Right kidney (tissue), 1 donor: ENCODE data around the gene RASA3.

ENCODE experiments used
- DNase-seq: peaks from one replicate; pipeline ENCODE4 v3.0.0-alpha.2; 2016

RASA3 gene

GRCh38 chr13:113935001-113935844, 197.2 kb downstream of the RASA3 start:
- DNase-seq = peak; percentile 46

GRCh38 chr13:113934576-113934975, 197.8 kb downstream of the RASA3 start:
- DNase-seq = no peak

- no peak for DNase-seq
Measured at GRCh38 chr13:113933901-113934300, 198.5 kb downstream of the RASA3 start.

GRCh38 chr13:113931841-113932459, 200.5 kb downstream of the RASA3 start:
- no peak for DNase-seq

- no peak for DNase-seq
Measured at GRCh38 chr13:113930671-113931637, 201.5 kb downstream of the RASA3 start.

GRCh38 chr13:113929628-113930615, 202.5 kb downstream of the RASA3 start:
- DNase-seq = no peak

- DNase-seq = no peak
Measured at GRCh38 chr13:113928685-113929627, 203.5 kb downstream of the RASA3 start.
